Nephron progenitor cell (in vitro differentiated cells): Measurements from ENCODE around the gene LYPD8.

Experiments used
- DNase-seq: peaks from one replicate; pipeline ENCODE4 v3.0.0; 2021
- H3K27ac Mint-ChIP-seq: 2 replicates; pipeline ENCODE4 v1.8.0; 2021; ENCODE audit warnings: mild to moderate bottlenecking, moderate library complexity, mixed read lengths
- H3K27me3 Mint-ChIP-seq: 2 replicates; pipeline ENCODE4 v1.8.0; 2021; ENCODE audit warnings: mild to moderate bottlenecking, low read depth, mixed read lengths; ENCODE audit not compliant: poor library complexity
- H3K36me3 Mint-ChIP-seq: 2 replicates; pipeline ENCODE4 v1.8.0; 2021; ENCODE audit warnings: low read depth, mixed read lengths
- H3K4me1 Mint-ChIP-seq: 2 replicates; pipeline ENCODE4 v1.8.0; 2021; ENCODE audit warnings: mixed read lengths
- H3K4me3 Mint-ChIP-seq: 2 replicates; pipeline ENCODE4 v1.8.0; 2021; ENCODE audit warnings: mild to moderate bottlenecking, moderate library complexity, mixed read lengths
- H3K9me3 Mint-ChIP-seq: 2 replicates; pipeline ENCODE4 v1.8.0; 2021; ENCODE audit warnings: mild to moderate bottlenecking, moderate library complexity, mixed read lengths
- TF ChIP-seq, protein P1 (sequence below): fragments of 200-600 bp; sonication (generic); IDR thresholded peaks from 2 replicates; pipeline ENCODE4 v1.5.0; 2021; ENCODE audit warnings: antibody characterized with exemption

The LYPD8 gene

DNA sequence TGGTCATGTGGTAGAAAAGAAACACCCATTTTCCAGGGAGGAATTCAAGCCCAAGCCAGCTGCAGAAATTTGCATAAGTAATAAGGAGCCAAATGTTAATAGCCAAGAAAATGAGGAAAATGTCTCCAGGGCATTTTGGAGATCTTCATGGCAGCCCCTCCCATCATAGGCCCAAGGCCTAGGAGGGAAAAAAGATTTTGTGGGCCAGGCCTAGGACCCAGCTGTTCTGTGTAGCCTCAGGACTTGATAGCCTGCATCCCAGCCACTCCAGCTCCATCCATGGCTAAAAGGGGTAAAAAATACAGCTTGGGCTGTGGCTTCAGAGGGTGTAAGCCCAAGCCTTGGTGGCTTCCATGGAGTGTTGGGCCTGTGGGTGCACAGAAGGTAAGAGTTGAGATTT lies 21.4 kb upstream of the LYPD8 start:
- Mint-ChIP-seq H3K27me3 (peaks cover 3% of the 10 kb centered on the region), H3K9me3 (peaks cover 79% of the 10 kb centered on the region), H3K4me1 (no peaks in the 10 kb centered on the region), H3K27ac (no peak overlapping the region), H3K36me3 (no peaks in the 10 kb centered on the region), H3K4me3 (no peak overlapping the region)
- no peak for DNase-seq
- TF ChIP-seq, protein P1, sequence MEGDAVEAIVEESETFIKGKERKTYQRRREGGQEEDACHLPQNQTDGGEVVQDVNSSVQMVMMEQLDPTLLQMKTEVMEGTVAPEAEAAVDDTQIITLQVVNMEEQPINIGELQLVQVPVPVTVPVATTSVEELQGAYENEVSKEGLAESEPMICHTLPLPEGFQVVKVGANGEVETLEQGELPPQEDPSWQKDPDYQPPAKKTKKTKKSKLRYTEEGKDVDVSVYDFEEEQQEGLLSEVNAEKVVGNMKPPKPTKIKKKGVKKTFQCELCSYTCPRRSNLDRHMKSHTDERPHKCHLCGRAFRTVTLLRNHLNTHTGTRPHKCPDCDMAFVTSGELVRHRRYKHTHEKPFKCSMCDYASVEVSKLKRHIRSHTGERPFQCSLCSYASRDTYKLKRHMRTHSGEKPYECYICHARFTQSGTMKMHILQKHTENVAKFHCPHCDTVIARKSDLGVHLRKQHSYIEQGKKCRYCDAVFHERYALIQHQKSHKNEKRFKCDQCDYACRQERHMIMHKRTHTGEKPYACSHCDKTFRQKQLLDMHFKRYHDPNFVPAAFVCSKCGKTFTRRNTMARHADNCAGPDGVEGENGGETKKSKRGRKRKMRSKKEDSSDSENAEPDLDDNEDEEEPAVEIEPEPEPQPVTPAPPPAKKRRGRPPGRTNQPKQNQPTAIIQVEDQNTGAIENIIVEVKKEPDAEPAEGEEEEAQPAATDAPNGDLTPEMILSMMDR = no peak

DNA sequence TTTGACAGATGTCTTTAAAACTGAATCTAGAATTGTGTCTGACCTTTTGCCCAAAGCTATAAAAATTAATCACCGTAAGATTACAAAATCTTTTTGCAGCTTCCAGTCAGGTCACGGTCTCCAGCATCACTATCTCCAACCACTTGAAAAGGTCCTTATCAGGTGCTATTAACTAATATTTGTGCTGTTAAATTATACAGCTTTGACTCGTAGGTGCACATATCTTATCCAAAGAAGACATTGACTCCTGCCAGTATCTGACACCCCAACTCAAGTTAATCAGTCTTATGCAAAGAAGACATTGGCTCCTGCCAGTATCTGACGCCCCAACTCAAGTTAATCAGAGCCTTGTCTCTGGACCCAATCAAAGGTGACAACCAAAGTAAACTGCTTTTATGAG lies 19.9 kb upstream of the LYPD8 start:
- peaks cover 76% of the 10 kb centered on the region for H3K9me3 Mint-ChIP-seq
- TF ChIP-seq, protein P1 = no peak

DNA sequence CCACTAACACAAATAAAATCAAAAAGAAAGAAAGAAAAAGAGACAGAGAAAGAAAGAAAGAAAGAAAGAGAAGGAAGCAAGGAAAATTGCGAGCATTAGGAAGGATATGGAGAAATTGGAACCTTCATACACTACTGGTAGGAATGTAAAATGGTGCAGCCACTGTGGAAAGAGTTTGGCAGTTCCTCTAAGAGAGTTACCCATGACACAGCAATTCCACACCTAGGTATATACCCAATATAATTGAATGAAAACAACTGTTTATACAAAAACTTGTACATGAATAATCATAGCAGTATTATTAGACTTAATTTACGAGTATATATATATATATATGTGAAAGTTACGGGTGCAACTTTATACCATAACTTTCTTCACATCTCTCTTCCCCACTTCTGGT lies 4.1 kb upstream of the LYPD8 start:
- H3K9me3 Mint-ChIP-seq = peaks cover 69% of the 10 kb centered on the region
- TF ChIP-seq, protein P1 = no peak
- DNase-seq = no peak
- no peaks in the 10 kb centered on the region for H3K36me3 Mint-ChIP-seq
- H3K27ac Mint-ChIP-seq = no peak overlapping the region
- no peaks in the 10 kb centered on the region for H3K4me1 Mint-ChIP-seq
- no peak overlapping the region for H3K4me3 Mint-ChIP-seq
- peaks cover 3% of the 10 kb centered on the region for H3K27me3 Mint-ChIP-seq

More for the DNA sequence above, 19.9 kb upstream of the LYPD8 start:
- no peak for DNase-seq
- H3K27ac Mint-ChIP-seq = no peak overlapping the region
- no peaks in the 10 kb centered on the region for H3K36me3 Mint-ChIP-seq
- H3K4me1 Mint-ChIP-seq = no peaks in the 10 kb centered on the region
- no peak overlapping the region for H3K4me3 Mint-ChIP-seq
- H3K27me3 Mint-ChIP-seq = peaks cover 3% of the 10 kb centered on the region

DNA sequence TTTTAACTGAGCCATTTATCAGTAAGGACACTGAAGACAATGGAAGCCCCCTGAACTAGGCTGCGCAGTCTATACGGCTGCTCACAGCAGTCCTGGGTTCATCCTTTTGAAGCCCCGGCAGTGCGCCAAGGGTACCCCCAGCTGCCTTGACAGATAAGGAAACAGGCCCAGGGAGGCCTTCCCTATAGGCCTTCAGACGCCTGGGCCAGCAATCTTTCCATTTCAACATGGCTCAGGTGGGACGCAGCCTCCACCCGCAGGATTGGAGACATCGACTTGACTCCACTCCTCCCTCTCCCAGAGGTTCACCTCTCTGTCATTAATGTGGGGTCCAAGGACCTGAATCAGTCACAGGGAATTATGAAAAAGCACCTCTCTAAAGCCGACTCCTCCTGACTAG lies 2.8 kb upstream of the LYPD8 start:
- Mint-ChIP-seq H3K4me3 (no peak overlapping the region), H3K9me3 (peaks cover 63% of the 10 kb centered on the region), H3K36me3 (no peaks in the 10 kb centered on the region), H3K27ac (no peak overlapping the region), H3K27me3 (peaks cover 3% of the 10 kb centered on the region), H3K4me1 (no peaks in the 10 kb centered on the region)
- DNase-seq = no peak
- TF ChIP-seq, protein P1 = no peak

DNA sequence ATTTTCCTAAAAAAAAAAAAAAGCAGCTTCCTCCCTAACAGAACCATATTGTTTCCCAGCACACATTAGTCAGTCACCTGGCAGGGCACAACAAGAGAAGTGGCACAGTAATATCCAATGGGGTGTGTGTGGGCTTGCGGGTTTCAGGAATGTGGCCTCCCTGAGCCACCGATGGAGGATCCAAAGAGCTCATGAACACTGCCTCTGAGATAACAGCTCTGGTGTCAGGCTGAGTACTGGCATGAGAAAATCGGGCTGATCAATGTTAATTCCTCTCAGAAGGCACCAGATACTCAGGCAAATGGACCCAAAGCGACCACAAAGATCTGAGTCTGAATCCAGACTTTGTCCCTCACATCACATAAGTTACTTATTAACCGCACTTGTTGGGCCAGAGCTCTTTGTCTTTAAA lies 2.2 kb upstream of the LYPD8 start:
- Mint-ChIP-seq H3K27me3 (peaks cover 3% of the 10 kb centered on the region), H3K4me1 (no peaks in the 10 kb centered on the region), H3K4me3 (no peak overlapping the region), H3K9me3 (peaks cover 58% of the 10 kb centered on the region), H3K27ac (no peak overlapping the region), H3K36me3 (no peaks in the 10 kb centered on the region)
- TF ChIP-seq, protein P1 = no peak
- DNase-seq = no peak

DNA sequence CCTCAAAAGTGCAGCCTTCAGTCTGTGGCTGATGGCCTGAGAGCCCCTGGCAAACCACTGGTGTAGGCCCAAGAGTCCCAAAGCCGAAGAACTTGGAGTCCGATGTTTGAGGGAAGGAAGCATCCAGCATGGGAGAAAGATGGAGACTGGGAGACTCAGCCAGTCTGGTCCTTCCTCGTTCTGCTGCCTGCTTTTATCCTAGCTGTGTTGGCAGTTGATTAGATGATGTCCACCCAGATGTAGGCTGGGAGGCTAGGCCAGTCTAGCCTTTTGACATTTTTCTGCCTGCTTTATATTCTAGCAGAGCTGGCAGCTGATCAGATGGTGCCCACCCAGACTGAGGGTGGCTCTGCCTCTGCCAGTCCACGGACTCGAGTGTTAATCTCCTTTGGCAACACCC lies 1.1 kb upstream of the LYPD8 start:
- no peak overlapping the region for H3K4me3 Mint-ChIP-seq
- no peak for DNase-seq
- no peaks in the 10 kb centered on the region for H3K4me1 Mint-ChIP-seq
- peaks cover 55% of the 10 kb centered on the region for H3K9me3 Mint-ChIP-seq
- H3K27ac Mint-ChIP-seq = no peak overlapping the region
- peaks cover 3% of the 10 kb centered on the region for H3K27me3 Mint-ChIP-seq
- no peaks in the 10 kb centered on the region for H3K36me3 Mint-ChIP-seq
- TF ChIP-seq, protein P1 = no peak
